ENCODE measurements around the gene SBK2. TPM values are rescaled to one million over a fixed set of nuclear protein-coding genes. Genes with fewer than 3 reads are reported as not detected.
"Not testable (repeated sequence)": the region's sequence is repeated elsewhere in the genome, so short reads cannot be mapped to it uniquely, and the experiment has no call there.

The SBK2 gene, protein sequence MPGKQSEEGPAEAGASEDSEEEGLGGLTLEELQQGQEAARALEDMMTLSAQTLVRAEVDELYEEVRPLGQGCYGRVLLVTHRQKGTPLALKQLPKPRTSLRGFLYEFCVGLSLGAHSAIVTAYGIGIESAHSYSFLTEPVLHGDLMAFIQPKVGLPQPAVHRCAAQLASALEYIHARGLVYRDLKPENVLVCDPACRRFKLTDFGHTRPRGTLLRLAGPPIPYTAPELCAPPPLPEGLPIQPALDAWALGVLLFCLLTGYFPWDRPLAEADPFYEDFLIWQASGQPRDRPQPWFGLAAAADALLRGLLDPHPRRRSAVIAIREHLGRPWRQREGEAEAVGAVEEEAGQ
- total RNA-seq (2014; rRNA removed; shearing (Covaris generic)): 4.0 and 4.6 TPM in 2 replicates

DNA sequence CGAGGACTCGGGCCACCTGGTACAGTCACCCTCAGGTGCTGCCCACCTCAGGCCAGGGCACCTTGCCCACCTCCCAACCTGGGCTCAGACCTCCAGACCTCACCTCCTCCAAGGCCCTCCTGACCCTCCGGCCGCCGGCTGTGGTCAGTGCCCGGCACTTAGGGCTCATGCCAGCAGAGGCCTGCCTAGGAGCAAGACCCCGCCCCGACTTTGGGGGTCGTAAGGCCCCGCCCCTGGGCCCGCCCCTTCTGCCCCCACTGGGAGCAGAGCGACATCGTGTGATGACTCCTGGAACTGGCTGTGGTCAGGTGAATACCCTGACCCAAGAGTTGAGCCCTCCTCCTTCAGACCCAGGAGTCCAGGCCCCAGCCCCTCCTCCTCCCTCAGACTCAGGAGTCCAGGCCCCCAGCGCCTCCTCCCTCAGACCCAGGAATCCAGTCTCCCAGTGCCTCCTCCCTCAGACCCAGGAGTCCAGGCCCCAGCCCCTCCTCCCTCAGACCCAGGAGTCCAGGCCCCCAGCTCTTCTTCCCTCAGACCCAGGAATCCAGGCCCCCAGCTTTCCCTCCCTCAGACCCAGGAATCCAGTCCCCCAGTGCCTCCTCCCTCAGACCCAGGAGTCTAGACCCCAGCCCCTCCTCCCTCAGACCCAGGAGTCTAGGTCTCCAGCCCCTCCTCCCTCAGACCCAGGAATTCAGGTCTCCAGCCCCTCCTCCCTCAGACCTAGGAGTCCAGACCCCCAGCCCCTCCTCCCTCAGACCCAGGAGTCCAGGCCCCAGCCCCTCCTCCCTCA lies at the start of gene SBK2:
Gene SBK2 (minus strand): TSS at position 183 of the 790 bp plus-strand sequence. CDS start 839 bp downstream, outside the sequence.
- peak; percentile 99 for DNase-seq
- H3K36me3 ChIP-seq (replicated peaks; ENCODE audit: control insufficient read depth, insufficient read depth, low read length): no peaks in the 10 kb centered on the region
- no peak within 1 kb of the TSS for H3K4me3 ChIP-seq (ENCODE audit: insufficient read depth, low read depth, low read length)
- H3K27me3 ChIP-seq (ENCODE audit: control insufficient read depth, insufficient read depth, low read length): no peaks in the 10 kb centered on the region

DNA sequence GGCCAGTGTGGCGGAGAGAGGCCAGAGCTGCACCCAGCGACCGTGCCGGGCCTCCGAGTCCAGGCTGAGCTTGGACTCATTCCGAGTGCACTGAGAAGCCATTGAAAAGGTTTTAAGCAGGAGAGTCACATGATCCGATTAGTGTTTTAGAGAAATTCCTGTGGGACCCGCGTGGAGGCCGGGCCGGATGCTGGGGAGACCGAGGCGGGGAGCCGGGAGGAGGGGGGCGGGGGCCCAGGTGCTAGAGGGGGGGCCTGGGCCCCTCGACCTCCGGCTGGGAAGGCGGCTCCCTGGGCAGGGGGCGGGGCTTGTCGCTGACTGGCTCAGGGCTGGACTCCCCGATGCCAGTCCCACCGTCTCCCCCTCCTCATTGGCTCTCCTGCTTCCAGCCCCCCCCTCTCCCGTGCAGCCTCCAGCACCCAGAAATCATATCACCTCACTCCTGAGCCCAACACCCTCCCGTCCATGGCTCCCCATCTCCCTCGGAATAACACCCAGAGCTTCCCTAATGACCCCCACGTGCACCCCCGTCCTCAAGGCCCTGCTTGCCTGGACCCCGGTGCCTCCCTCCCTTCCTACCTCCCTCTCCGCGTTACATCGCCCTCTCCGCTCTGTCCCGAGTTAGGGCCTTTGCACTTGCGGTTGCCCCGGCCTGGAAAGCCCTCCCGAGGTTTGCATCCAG lies 48.9 kb upstream of the SBK2 start:
- H3K27me3 ChIP-seq (ENCODE audit: control insufficient read depth, insufficient read depth, low read length): no peaks in the 10 kb centered on the region; the same call in 1 of the 2 replicates
- H3K4me3 ChIP-seq (ENCODE audit: insufficient read depth, low read depth, low read length): peak overlapping the region; percentile 54
- no peaks in the 10 kb centered on the region for H3K36me3 ChIP-seq (replicated peaks; ENCODE audit: control insufficient read depth, insufficient read depth, low read length)
- DNase-seq: peak; percentile 96

DNA sequence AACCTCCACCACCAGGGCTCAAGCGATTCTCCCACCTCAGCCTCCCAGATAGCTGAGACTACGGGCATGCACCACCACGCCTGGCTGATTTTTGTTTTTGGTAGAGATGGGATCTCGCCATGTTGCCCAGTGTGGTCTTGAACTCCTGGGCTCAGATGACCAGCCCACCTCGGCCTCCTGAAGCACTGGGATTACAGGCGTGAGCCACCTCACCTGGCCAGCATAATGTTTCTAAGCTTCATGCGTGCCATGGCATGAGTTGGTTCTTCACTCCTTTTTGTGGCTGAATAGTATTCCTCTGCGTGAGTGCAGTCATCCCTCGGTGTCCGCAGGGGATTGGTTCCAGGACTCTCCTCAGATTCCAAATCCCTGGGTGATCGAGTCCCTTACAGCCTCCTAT lies 47.9 kb upstream of the SBK2 start:
- no peak overlapping the region for H3K4me3 ChIP-seq (ENCODE audit: insufficient read depth, low read depth, low read length)
- DNase-seq: no peak
- no peaks in the 10 kb centered on the region for H3K36me3 ChIP-seq (replicated peaks; ENCODE audit: control insufficient read depth, insufficient read depth, low read length)
- H3K27me3 ChIP-seq (ENCODE audit: control insufficient read depth, insufficient read depth, low read length): no peaks in the 10 kb centered on the region; the same call in 1 of the 2 replicates

DNA sequence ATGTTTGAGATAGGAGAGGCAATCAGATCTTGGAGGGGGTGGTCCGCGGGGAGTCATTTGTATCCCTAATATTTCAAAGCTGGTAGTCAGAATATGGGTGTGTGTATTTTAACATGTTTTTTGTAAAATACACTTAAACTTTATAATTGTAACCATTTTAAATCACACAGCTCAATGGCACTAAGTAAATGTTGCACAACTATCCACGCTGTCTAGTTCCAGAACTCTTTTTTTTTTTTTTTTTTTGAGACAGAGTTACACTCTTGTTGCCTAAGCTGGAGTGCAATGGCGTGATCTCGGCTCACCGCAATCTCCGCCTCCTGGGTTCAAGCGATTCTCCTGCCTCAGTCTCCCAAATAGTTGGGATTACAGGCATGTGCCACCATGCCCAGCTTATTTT lies 47.0 kb upstream of the SBK2 start:
- not testable (repeated sequence) for DNase-seq; H3K4me3 ChIP-seq (ENCODE audit: insufficient read depth, low read depth, low read length); H3K27me3 ChIP-seq (ENCODE audit: control insufficient read depth, insufficient read depth, low read length); H3K36me3 ChIP-seq (replicated peaks; ENCODE audit: control insufficient read depth, insufficient read depth, low read length)

DNA sequence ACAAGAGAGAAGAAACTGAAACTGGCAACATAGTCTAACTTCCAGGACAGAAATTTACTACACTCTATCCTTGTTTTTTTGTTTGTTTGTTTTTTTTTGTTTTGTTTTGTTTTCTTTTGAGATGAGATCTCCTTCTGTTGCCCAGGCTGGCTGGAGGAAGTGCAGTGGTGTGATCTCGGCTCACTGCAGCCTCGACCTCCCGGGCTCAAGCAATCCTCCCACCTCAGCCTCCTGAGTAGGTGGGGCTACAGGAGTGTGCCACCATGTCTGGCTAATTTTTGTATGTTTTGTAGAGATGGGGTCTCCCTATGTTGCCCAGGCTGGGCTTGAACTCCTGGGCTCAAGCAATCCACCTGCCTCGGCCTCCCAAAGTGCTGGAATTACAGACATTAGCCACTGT lies 45.4 kb upstream of the SBK2 start:
- not testable (repeated sequence) for DNase-seq; H3K27me3 ChIP-seq (ENCODE audit: control insufficient read depth, insufficient read depth, low read length); H3K36me3 ChIP-seq (replicated peaks; ENCODE audit: control insufficient read depth, insufficient read depth, low read length); H3K4me3 ChIP-seq (ENCODE audit: insufficient read depth, low read depth, low read length)

DNA sequence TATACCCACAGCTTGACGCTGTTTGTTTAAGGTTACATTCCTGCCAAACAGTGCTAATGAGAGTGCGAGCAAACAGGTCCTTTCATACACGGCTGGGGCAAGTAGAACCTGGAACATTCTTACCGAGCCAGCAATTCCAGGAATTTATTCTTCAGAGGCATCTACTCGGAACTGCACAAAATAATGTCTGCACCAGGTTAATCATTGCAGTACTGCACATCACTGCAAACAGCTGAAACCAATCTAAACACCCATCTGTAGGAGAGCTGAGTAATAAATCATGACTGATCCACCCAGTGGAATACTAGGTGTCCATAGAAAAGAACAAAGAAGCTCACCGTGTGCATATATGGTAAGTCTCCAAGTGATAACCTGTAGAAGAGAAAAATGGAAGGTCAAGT lies 44.9 kb upstream of the SBK2 start:
- Histone ChIP-seq H3K36me3 (replicated peaks; ENCODE audit: control insufficient read depth, insufficient read depth, low read length) (peaks cover 6% of the 10 kb centered on the region), H3K27me3 (ENCODE audit: control insufficient read depth, insufficient read depth, low read length) (no peaks in the 10 kb centered on the region; the same call in 1 of the 2 replicates), H3K4me3 (ENCODE audit: insufficient read depth, low read depth, low read length) (no peak overlapping the region)
- no peak for DNase-seq

DNA sequence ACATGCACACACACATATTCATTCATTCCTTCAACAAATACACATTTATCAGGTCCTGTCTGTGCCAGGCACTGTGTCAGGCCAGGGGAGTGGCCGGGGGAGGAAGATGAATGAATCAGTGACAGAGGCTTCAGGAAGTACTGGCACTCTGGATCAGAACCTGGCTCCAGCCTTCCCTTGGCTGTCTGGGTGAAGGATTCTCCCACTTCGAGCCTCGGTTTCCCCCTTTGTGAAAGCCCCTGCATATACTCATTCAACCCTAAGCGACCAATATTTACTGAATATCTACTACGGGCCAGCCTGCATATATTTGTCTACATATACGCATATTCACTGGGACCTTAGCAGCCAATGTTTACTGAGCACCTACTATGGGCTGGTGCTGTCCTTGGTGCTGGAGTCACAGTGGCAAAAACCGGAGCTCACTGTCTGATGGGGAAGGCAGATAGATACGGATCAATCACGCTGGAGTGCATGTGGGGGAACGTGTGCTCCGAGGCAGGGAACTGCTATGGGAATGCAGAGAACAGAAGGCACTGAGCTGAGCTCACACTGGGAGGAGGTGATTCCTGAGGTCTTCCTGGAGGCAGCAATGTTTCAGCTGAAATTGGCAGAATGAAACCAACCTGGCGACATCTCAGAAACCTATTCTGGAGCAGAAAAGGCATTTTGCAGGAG lies 44.4 kb upstream of the SBK2 start:
- DNase-seq: peak; percentile 76
- H3K27me3 ChIP-seq (ENCODE audit: control insufficient read depth, insufficient read depth, low read length): no peaks in the 10 kb centered on the region; the same call in 1 of the 2 replicates
- H3K4me3 ChIP-seq (ENCODE audit: insufficient read depth, low read depth, low read length): peak overlapping the region; percentile 22
- H3K36me3 ChIP-seq (replicated peaks; ENCODE audit: control insufficient read depth, insufficient read depth, low read length): peaks cover 7% of the 10 kb centered on the region

GRCh38 chr19:55580628-55581144 lies 43.8 kb upstream of the SBK2 start, which contains the start of gene ZNF579:
Gene ZNF579 (minus strand): TSS chr19:55580848. CDS start chr19:55579639, 1,209 bp downstream.
- peak; percentile 94 for DNase-seq
- H3K36me3 ChIP-seq (replicated peaks; ENCODE audit: control insufficient read depth, insufficient read depth, low read length): peaks cover 7% of the 10 kb centered on the region

GRCh38 chr19:55579766-55580621 lies 43.1 kb upstream of the SBK2 start:
- Histone ChIP-seq H3K4me3 (ENCODE audit: insufficient read depth, low read depth, low read length) (peak overlapping the region; percentile 97), H3K27me3 (ENCODE audit: control insufficient read depth, insufficient read depth, low read length) (no peaks in the 10 kb centered on the region; the same call in 1 of the 2 replicates), H3K36me3 (replicated peaks; ENCODE audit: control insufficient read depth, insufficient read depth, low read length) (peaks cover 7% of the 10 kb centered on the region)
- DNase-seq: peak; percentile 85

More at GRCh38 chr19:55580628-55581144, 43.8 kb upstream of the SBK2 start, which contains the start of gene ZNF579:
- H3K27me3 ChIP-seq (ENCODE audit: control insufficient read depth, insufficient read depth, low read length): no peaks in the 10 kb centered on the region; the same call in 1 of the 2 replicates
- H3K4me3 ChIP-seq (ENCODE audit: insufficient read depth, low read depth, low read length): peak within 1 kb of the TSS; percentile 97

- peak; percentile 53 for DNase-seq
- H3K27me3 ChIP-seq (ENCODE audit: control insufficient read depth, insufficient read depth, low read length): no peaks in the 10 kb centered on the region; the same call in 1 of the 2 replicates
- H3K4me3 ChIP-seq (ENCODE audit: insufficient read depth, low read depth, low read length): no peak overlapping the region; the same call in 1 of the 2 replicates
- H3K36me3 ChIP-seq (replicated peaks; ENCODE audit: control insufficient read depth, insufficient read depth, low read length): peaks cover 7% of the 10 kb centered on the region
Measured at GRCh38 chr19:55578761-55579747, 42.1 kb upstream of the SBK2 start.

- H3K36me3 ChIP-seq (replicated peaks; ENCODE audit: control insufficient read depth, insufficient read depth, low read length): peaks cover 7% of the 10 kb centered on the region
- no peaks in the 10 kb centered on the region; the same call in 1 of the 2 replicates for H3K27me3 ChIP-seq (ENCODE audit: control insufficient read depth, insufficient read depth, low read length)
- no peak for DNase-seq
- no peak overlapping the region for H3K4me3 ChIP-seq (ENCODE audit: insufficient read depth, low read depth, low read length)
Measured at GRCh38 chr19:55578031-55578760, 41.3 kb upstream of the SBK2 start.

Measured in H7 (cell line).